ENCODE data around the gene MRTFA.

GRCh38 chr22:40557972-40558371 is 78.5 kb downstream of the MRTFA start:
- TF ChIP-seq CTCF (IDR thresholded peaks at IDR 0.05) (no peak), POLR2A (IDR thresholded peaks at IDR 0.05) (no peak)

All from lower leg skin (tissue), 3 donors.